MM.1S (cell line): ENCODE results near the gene ADGRV1.

Experiments
- DNase-seq: peaks from one replicate; pipeline ENCODE4 v3.0.0-alpha.2; 2015
- H2AFZ ChIP-seq: fragments of 300-600 bp; sonication (generic); 2 replicates; pipeline ENCODE4 v1.6.0; 2016; ENCODE audit warnings: antibody characterized with exemption, low read length
- H3F3A ChIP-seq: fragments of 300-600 bp; sonication (generic); 2 replicates; pipeline ENCODE4 v1.6.1; 2016; ENCODE audit warnings: mild to moderate bottlenecking, antibody characterized with exemption, low read length, moderate library complexity, mixed read lengths; ENCODE audit not compliant: insufficient read depth
- H3K27ac ChIP-seq: fragments of 300-600 bp; sonication (generic); 2 replicates; pipeline ENCODE4 v1.5.1; 2016; ENCODE audit warnings: mild to moderate bottlenecking, low read length
- H3K27me3 ChIP-seq: fragments of 300-600 bp; sonication (generic); replicated peaks from 2 replicates; pipeline ENCODE4 v1.6.0; 2016; ENCODE audit warnings: low read length; ENCODE audit not compliant: insufficient read depth
- H3K36me3 ChIP-seq: fragments of 300-600 bp; sonication (generic); replicated peaks from 2 replicates; pipeline ENCODE4 v1.6.1; 2016; ENCODE audit warnings: mild to moderate bottlenecking, low read length, mixed read lengths; ENCODE audit not compliant: insufficient read depth
- H3K4me1 ChIP-seq: fragments of 300-600 bp; sonication (generic); 2 replicates; pipeline ENCODE4 v1.6.1; 2016; ENCODE audit warnings: low read length, mixed read lengths
- H3K4me2 ChIP-seq: fragments of 300-600 bp; sonication (generic); 2 replicates; pipeline ENCODE4 v1.6.0; 2016; ENCODE audit warnings: low read depth, low read length
- H3K4me3 ChIP-seq: fragments of 300-600 bp; sonication (generic); 2 replicates; pipeline ENCODE4 v1.5.1; 2016; ENCODE audit warnings: low read length, mixed read lengths
- H3K79me2 ChIP-seq: fragments of 300-600 bp; sonication (generic); 2 replicates; pipeline ENCODE4 v1.6.1; 2016; ENCODE audit warnings: mixed run types, low read length, mixed read lengths
- H3K9ac ChIP-seq: fragments of 300-600 bp; sonication (generic); 2 replicates; pipeline ENCODE4 v1.6.1; 2016; ENCODE audit warnings: low read length, mixed read lengths
- H3K9me2 ChIP-seq: fragments of 300-600 bp; sonication (generic); replicated peaks from 2 replicates; pipeline ENCODE4 v1.6.1; 2016; ENCODE audit warnings: mild to moderate bottlenecking, low read length, mixed read lengths; ENCODE audit not compliant: insufficient read depth
- H3K9me3 ChIP-seq: fragments of 300-600 bp; sonication (generic); replicated peaks from 2 replicates; pipeline ENCODE4 v1.6.1; 2016; ENCODE audit warnings: mild to moderate bottlenecking, low read length, mixed read lengths; ENCODE audit not compliant: insufficient read depth
- H4K20me1 ChIP-seq: fragments of 300-600 bp; sonication (generic); 2 replicates; pipeline ENCODE4 v1.6.1; 2016; ENCODE audit warnings: mild to moderate bottlenecking, low read length, moderate library complexity, mixed read lengths; ENCODE audit not compliant: insufficient read depth
- EZH2 ChIP-seq: fragments of 300-600 bp; sonication (generic); optimal IDR thresholded peaks from 2 replicates; pipeline ENCODE3; 2017; ENCODE audit warnings: low read depth, mild to moderate bottlenecking, antibody characterized with exemption, low read length, mixed read lengths
- EZH2phosphoT487 ChIP-seq: fragments of 300-600 bp; sonication (generic); IDR thresholded peaks from 2 replicates; pipeline ENCODE4 v1.6.1; 2018; ENCODE audit warnings: antibody characterized with exemption, low read length
- TF ChIP-seq, protein P1 (sequence below): fragments of 300-600 bp; sonication (generic); IDR thresholded peaks from 2 replicates; pipeline ENCODE4 v1.5.1; 2016; ENCODE audit warnings: antibody characterized with exemption, low read length, mixed read lengths

ADGRV1 gene

GRCh38 chr5:90581956-90582355, 23.4 kb downstream of the ADGRV1 start:
- no peak for DNase-seq
- Histone ChIP-seq H3K36me3 (no peaks in the 10 kb centered on the region), H3K4me2 (no peak overlapping the region), H3K4me3 (no peak overlapping the region), H3K27me3 (no peaks in the 10 kb centered on the region), H3K79me2 (no peaks in the 10 kb centered on the region), H3K9ac (no peak overlapping the region), H3K4me1 (no peaks in the 10 kb centered on the region), H2AFZ (no peak overlapping the region), H4K20me1 (no peaks in the 10 kb centered on the region), H3K9me3 (no peaks in the 10 kb centered on the region), H3F3A (no peaks in the 10 kb centered on the region), H3K27ac (no peak overlapping the region), H3K9me2 (no peaks in the 10 kb centered on the region)
- TF ChIP-seq, protein P1, sequence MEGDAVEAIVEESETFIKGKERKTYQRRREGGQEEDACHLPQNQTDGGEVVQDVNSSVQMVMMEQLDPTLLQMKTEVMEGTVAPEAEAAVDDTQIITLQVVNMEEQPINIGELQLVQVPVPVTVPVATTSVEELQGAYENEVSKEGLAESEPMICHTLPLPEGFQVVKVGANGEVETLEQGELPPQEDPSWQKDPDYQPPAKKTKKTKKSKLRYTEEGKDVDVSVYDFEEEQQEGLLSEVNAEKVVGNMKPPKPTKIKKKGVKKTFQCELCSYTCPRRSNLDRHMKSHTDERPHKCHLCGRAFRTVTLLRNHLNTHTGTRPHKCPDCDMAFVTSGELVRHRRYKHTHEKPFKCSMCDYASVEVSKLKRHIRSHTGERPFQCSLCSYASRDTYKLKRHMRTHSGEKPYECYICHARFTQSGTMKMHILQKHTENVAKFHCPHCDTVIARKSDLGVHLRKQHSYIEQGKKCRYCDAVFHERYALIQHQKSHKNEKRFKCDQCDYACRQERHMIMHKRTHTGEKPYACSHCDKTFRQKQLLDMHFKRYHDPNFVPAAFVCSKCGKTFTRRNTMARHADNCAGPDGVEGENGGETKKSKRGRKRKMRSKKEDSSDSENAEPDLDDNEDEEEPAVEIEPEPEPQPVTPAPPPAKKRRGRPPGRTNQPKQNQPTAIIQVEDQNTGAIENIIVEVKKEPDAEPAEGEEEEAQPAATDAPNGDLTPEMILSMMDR = no peak
- TF ChIP-seq EZH2 (no peak), EZH2phosphoT487 (no peak)

- H4K20me1 ChIP-seq = no peaks in the 10 kb centered on the region
- H3K9me3 ChIP-seq = no peaks in the 10 kb centered on the region
- H3K9me2 ChIP-seq = no peaks in the 10 kb centered on the region
- no peaks in the 10 kb centered on the region for H3K36me3 ChIP-seq
- H3K79me2 ChIP-seq = no peaks in the 10 kb centered on the region
- TF ChIP-seq EZH2phosphoT487 = no peak
- TF ChIP-seq, protein P1 = no peak
- TF ChIP-seq EZH2 = no peak
- H2AFZ ChIP-seq = no peak overlapping the region
- no peak overlapping the region for H3K4me3 ChIP-seq
- DNase-seq = no peak
- no peaks in the 10 kb centered on the region for H3K27me3 ChIP-seq
- no peaks in the 10 kb centered on the region for H3F3A ChIP-seq
- H3K9ac ChIP-seq = no peak overlapping the region
- H3K4me1 ChIP-seq = no peaks in the 10 kb centered on the region
- no peak overlapping the region for H3K27ac ChIP-seq
- H3K4me2 ChIP-seq = no peak overlapping the region
Measured at GRCh38 chr5:90585337-90585986, 26.9 kb downstream of the ADGRV1 start.

GRCh38 chr5:90586469-90586868, 27.9 kb downstream of the ADGRV1 start:
- Histone ChIP-seq H3F3A (no peaks in the 10 kb centered on the region), H3K27me3 (no peaks in the 10 kb centered on the region), H3K9ac (no peak overlapping the region), H3K36me3 (no peaks in the 10 kb centered on the region), H4K20me1 (no peaks in the 10 kb centered on the region), H3K4me2 (no peak overlapping the region), H3K4me3 (no peak overlapping the region), H3K9me3 (no peaks in the 10 kb centered on the region), H3K27ac (no peak overlapping the region), H3K9me2 (no peaks in the 10 kb centered on the region), H2AFZ (no peak overlapping the region), H3K4me1 (no peaks in the 10 kb centered on the region), H3K79me2 (no peaks in the 10 kb centered on the region)
- TF ChIP-seq EZH2phosphoT487 (no peak), EZH2 (no peak)
- TF ChIP-seq, protein P1 = no peak
- no peak for DNase-seq
